ENCODE results near the gene ZNF581.

Gene ZNF581

DNA sequence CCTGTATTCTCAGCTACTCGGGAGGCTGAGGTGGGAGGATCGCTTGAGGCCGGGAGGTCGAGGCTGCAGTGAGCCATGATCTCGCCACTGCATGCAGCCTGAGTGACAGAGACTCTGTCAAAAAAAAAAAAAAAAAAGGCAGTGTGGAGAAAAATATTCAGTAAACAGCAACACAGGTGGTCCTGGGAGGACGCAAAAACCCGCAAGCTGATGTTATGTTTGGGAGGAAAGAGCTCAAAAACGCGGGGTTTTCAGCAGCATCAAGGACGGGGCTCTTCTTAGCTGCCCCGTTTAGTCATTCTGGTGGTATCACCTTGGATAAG is 18.5 kb upstream of the ZNF581 start:
- H3K36me3 ChIP-seq, result peaks cover 10% of the 10 kb centered on the region
- TF ChIP-seq, protein P1, sequence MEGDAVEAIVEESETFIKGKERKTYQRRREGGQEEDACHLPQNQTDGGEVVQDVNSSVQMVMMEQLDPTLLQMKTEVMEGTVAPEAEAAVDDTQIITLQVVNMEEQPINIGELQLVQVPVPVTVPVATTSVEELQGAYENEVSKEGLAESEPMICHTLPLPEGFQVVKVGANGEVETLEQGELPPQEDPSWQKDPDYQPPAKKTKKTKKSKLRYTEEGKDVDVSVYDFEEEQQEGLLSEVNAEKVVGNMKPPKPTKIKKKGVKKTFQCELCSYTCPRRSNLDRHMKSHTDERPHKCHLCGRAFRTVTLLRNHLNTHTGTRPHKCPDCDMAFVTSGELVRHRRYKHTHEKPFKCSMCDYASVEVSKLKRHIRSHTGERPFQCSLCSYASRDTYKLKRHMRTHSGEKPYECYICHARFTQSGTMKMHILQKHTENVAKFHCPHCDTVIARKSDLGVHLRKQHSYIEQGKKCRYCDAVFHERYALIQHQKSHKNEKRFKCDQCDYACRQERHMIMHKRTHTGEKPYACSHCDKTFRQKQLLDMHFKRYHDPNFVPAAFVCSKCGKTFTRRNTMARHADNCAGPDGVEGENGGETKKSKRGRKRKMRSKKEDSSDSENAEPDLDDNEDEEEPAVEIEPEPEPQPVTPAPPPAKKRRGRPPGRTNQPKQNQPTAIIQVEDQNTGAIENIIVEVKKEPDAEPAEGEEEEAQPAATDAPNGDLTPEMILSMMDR (IDR thresholded peaks at IDR 0.05; ENCODE audit: low read depth, low read length), result no peak
- peak overlapping the region; percentile 91 for H3K27ac ChIP-seq
- DNase-seq, result no peak
- peak overlapping the region; percentile 58 for H3K4me3 ChIP-seq (ENCODE audit: low read depth, low read length)
- H3K27me3 ChIP-seq (ENCODE audit: insufficient read depth, low read depth, severe bottlenecking), result no peaks in the 10 kb centered on the region
- peaks cover 3% of the 10 kb centered on the region for H3K9me3 ChIP-seq (ENCODE audit: severe bottlenecking)

DNA sequence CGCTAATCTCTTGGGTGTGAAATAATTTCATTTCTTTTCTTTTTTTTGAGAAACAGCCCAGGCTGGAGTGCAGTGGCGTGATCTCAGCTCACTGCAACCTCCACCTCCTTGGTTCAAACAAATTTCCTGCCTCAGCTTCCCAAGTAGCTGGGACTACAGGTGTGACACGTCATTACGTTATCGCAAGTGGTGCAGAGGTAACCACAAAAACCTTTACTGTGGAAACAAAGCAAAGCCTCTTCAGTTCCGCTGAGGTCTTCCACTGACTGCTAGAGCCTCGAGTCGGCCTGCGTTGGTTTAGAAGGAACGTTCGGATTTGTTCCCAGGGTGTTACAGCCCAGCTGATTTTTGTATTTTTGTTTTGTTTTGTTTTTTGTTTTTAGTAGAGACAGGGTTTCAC is 17.1 kb upstream of the ZNF581 start:
- Histone ChIP-seq H3K36me3 (peaks cover 3% of the 10 kb centered on the region), H3K9me3 (ENCODE audit: severe bottlenecking) (peaks cover 3% of the 10 kb centered on the region), H3K27me3 (ENCODE audit: insufficient read depth, low read depth, severe bottlenecking) (no peaks in the 10 kb centered on the region), H3K4me3 (ENCODE audit: low read depth, low read length) (no peak overlapping the region), H3K27ac (no peak overlapping the region)
- TF ChIP-seq, protein P1 (IDR thresholded peaks at IDR 0.05; ENCODE audit: low read depth, low read length), result no peak
- no peak for DNase-seq

DNA sequence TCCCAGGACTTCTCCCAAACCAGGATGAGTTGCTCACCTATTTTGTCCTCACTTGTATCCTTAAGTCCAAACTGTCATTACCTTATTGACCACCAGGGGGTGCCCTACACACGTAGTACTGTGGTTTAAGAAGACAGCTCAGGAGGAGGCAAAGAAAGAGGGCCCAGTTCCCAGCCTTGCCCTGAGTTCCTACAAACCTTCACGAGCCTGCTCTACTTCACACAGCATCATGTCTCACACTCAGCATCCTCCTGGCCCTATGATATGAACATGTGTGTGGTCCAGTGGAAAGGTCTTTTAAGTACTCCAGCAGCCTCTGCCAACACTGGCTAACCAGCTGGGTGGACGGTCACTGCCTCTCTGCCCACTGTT is 11.0 kb upstream of the ZNF581 start:
- H3K36me3 ChIP-seq, result no peaks in the 10 kb centered on the region
- peak; percentile 93 for DNase-seq
- H3K9me3 ChIP-seq (ENCODE audit: severe bottlenecking), result no peaks in the 10 kb centered on the region
- no peak overlapping the region for H3K4me3 ChIP-seq (ENCODE audit: low read depth, low read length)
- no peak overlapping the region; the same call in 1 of the 2 replicates for H3K27ac ChIP-seq
- no peaks in the 10 kb centered on the region for H3K27me3 ChIP-seq (ENCODE audit: insufficient read depth, low read depth, severe bottlenecking)
- TF ChIP-seq, protein P1 (IDR thresholded peaks at IDR 0.05; ENCODE audit: low read depth, low read length), result peak; percentile 55

DNA sequence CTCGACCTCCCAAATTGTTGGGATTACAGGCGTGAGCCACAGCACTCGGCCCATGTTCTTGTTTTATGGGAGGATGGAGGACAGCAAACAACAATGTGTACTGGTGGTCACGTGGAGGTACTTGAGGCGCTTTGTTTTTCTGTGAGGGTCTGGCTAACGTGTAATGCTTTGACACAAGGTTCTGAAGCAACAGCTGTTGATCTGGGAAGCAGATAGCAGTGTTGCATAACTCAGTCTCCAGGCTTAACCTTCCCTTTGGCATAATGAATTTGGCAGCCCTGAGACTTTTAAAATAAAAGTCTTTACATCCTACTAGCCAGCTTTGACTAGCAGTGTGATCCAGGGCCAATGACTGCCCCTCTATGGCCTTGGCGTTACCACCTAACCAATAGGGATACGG is 9.6 kb upstream of the ZNF581 start:
- Histone ChIP-seq H3K36me3 (0 out of 2 replicates have a peak, but pooled peaks cover 4% of the 10 kb centered on the region), H3K27me3 (ENCODE audit: insufficient read depth, low read depth, severe bottlenecking) (no peaks in the 10 kb centered on the region), H3K9me3 (ENCODE audit: severe bottlenecking) (no peaks in the 10 kb centered on the region), H3K4me3 (ENCODE audit: low read depth, low read length) (no peak overlapping the region), H3K27ac (no peak overlapping the region; the same call in 1 of the 2 replicates)
- TF ChIP-seq, protein P1 (IDR thresholded peaks at IDR 0.05; ENCODE audit: low read depth, low read length), result no peak
- no peak for DNase-seq

DNA sequence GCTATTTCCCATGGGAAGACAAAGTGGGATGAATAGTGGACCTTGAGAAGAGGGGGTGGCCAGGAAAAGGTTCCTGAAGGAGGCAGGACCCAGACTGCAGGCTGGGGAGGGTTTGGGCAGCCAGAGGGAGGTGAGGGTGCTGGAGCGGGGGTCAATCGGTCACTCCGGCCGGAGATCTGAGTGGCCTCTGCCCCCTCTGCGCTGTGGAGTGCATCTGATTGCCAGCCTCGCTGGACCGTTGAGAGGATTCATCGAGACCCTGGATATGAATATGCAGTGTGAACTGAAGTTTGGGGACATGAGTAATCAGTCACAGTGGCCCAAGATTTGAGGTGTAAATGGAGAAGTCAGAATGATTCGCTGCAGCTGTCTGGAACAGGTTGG is 8.1 kb upstream of the ZNF581 start:
- Histone ChIP-seq H3K4me3 (ENCODE audit: low read depth, low read length) (peak overlapping the region; percentile 67), H3K27ac (peak overlapping the region; percentile 72), H3K27me3 (ENCODE audit: insufficient read depth, low read depth, severe bottlenecking) (no peaks in the 10 kb centered on the region), H3K36me3 (0 out of 2 replicates have a peak, but pooled peaks cover 4% of the 10 kb centered on the region), H3K9me3 (ENCODE audit: severe bottlenecking) (no peaks in the 10 kb centered on the region)
- TF ChIP-seq, protein P1 (IDR thresholded peaks at IDR 0.05; ENCODE audit: low read depth, low read length), result no peak
- no peak for DNase-seq

DNA sequence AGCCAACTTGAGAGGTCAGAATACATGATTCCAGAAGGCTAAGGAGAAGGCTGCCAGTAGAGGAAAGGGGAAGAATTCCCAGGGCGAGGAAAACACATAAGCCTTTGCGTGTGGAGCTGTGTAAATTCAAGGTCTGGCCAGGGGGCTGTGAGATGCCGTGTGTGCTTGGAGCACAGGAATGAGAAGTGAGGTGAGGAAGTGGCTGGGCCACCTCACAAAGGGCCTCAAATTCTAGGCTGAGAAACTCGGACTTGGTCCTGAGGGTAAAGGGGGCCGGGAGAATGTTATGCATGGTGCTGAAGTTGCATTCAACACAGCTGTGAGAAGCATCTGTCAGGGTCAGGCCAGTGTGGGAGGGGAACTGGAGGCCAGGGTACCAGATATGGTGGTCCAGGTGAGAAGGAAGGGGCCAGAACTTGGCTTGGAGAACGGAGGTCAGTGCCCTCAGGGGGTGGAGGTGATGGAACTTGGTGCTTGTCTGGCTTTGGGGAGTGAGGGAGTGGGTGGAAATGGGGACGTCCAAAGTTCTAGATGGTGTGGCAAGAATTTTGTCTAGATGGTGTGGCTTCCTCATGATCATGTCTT is 7.5 kb upstream of the ZNF581 start:
- TF ChIP-seq, protein P1 (IDR thresholded peaks at IDR 0.05; ENCODE audit: low read depth, low read length), result no peak
- Histone ChIP-seq H3K9me3 (ENCODE audit: severe bottlenecking) (no peaks in the 10 kb centered on the region), H3K36me3 (0 out of 2 replicates have a peak, but pooled peaks cover 4% of the 10 kb centered on the region), H3K27ac (no peak overlapping the region), H3K27me3 (ENCODE audit: insufficient read depth, low read depth, severe bottlenecking) (no peaks in the 10 kb centered on the region), H3K4me3 (ENCODE audit: low read depth, low read length) (no peak overlapping the region; the same call in 1 of the 2 replicates)
- no peak for DNase-seq

Data from WERI-Rb-1 (cell line).